ENCODE measurements around the gene PXDN. TPM values are rescaled to one million over a fixed set of nuclear protein-coding genes. Genes with fewer than 3 reads are reported as not detected.
"Not testable (repeated sequence)": the region's sequence is repeated elsewhere in the genome, so short reads cannot be mapped to it uniquely, and the experiment has no call there.

Gene PXDN
- total RNA-seq, 2 donors from 2014 or later: 34.8 to 46.0 TPM

DNA sequence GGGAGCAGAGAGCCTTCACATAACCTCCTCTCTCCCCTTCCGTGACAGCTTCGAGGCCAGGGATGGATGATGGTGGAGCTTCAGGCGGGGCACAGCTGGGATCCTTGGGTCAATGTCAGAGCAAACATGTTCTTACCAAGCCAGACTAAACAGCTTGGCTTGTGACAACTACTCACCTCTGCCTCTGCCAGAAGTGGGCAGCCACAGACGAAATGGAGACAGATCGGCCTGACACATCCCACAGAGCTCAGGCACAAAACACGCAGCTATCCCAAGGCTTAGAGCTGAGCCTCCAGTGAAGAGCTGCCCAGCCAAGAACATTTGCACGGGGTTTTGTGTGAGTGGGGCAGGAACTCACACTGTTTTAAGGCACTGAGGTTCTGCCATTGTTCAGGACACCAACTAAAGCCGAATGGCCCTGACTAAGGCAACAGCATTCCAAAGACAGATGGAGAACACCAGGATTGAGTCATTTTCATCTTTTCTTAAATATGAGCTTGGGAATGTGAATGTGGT is 12.8 kb downstream of the PXDN start:
- peak; percentile 34 to 63 for ATAC-seq
- intact Hi-C loops (cut with DNase I): no loop called here

DNA sequence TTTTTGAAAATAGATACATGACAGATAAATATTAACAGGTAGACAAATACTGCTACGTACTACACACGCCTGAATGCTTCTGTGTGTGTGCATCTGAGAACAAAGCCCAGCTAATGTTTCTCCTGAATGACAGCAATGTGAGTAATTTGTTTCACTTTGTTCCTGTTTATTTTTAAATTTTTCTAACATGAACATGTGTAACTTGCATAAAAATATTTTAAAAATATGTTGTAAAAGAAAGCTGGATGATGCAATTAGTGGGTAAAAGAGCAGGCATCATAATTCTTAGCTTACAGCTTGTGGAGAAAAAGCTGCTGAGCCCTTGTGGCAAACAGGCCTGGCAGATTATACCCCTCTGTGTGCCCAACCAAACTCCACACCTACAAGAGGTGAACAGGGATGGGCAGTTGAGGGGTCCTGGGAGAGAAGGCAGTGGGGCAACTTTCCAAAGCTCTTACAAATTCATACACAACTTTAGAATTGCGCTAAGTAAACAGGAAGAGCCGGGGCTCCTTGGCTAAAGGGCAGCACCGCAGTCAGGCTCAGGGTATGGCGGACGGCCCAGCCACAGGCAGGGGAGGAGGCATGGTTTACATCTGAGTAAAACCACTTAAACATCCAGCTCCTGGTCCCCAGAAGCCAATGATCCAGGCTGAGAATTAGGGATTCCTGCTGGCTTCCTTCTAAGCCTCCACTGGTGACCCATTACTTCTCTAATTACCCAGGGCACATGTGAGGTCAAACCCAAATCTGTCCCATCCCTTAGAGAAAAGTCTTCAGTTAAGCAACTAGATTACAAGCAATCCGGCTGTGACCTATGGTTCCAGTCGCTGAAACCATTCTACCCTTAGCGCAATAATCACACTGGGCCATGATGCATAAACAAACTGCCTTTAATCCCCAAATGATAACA is 14.0 kb downstream of the PXDN start:
- ATAC-seq (peak; percentile 52 to 71), DNase-seq (no peak)
- intact Hi-C loops (cut with DNase I): no loop called here

More for the DNA sequence above, 12.8 kb downstream of the PXDN start:
- DNase-seq: peak; percentile 15

DNA sequence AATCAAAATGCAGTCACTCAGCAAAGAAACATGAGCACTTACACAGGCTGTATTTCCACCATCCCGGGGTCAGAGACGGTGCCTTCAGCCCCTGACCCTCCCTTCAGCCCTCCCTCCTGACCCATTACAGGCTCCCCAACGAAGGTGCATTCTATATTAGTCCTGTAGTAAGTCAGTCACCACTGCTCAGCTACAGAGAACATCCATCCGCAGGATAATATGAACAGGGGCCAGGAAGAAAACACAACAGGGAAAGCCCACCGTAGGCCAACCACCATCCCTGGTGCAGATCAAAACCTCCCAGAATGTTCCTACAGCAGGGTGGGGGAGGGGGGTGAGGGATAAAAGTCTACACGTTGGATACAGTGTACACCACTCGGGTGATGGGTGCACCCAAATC is 15.1 kb downstream of the PXDN start:
- intact Hi-C loops (cut with DNase I): no loop called here
- no peak for ATAC-seq
- DNase-seq: no peak

GRCh38 chr2:1728821-1729220 is 15.5 kb downstream of the PXDN start:
- intact Hi-C loops (cut with DNase I): no loop called here
- peak in 1 of 2 donors; percentile 19 for ATAC-seq
- DNase-seq: peak; percentile 28

DNA sequence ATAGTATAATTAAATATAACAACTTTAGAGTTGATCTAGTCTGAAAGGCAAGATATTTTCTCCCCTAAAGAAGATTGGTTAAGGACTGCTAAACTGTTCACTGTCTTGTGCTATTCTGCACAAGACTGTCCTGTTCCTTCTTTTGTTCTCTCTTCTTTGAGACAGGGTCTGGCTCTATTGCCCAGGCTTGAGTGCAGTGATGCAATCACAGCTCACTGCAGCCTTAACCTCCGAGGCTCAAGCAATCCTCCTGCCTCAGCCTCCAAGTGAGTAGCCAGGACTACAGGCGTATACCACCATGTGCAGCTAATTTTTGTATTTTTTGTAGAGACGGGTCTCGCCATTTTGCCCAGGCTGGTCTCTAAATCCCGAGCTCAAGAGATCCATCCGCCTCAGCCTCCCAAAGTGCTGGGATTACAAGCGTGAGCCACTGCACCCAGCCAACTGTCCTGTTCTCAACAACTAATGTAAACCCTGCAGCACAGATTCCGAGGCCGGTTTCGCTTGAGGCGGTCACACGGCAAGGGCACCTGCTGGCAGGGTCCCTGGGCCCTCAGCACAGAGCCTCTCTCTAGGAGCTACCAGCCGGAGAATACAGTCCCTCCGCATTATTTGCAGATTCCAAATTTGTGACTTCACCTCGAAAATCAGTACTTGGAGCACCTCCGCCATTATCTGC is 16.4 kb downstream of the PXDN start:
- intact Hi-C loops (cut with DNase I): no loop called here
- no peak for DNase-seq
- ATAC-seq: no peak

DNA sequence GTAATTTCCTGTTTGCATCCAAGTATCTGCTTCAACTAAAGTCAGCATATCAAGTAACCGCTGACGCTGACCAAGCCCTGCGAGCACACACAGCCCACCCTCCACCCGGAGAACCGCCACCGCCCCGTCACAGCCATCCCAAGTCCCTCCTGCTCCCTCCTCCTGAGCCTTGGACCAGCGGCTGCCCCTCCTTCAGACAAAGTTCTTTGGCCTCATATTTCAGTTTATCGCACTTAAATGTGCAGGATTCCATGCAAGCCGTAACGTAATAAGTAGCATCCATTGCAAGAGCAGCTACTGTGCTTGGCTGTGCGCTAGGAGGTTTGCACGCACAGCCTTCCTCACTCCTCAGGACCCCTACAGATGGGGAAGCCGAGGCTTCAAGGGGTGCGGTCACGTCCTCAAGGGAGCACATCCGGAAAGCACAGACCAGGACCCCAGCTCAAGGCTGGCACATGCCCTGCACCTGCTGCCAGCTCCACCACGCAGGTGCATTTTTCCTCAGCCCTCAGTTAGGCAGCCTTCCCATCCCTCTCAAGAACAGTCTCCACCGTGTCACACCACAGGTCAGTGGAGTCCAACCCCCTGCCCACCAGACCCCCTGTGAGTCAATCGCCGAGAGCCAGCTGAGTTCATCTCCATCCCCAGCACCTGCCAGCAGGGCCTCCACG is 17.1 kb downstream of the PXDN start:
- intact Hi-C loops (cut with DNase I): no loop called here
- ATAC-seq (no peak), DNase-seq (peak; percentile 32)

DNA sequence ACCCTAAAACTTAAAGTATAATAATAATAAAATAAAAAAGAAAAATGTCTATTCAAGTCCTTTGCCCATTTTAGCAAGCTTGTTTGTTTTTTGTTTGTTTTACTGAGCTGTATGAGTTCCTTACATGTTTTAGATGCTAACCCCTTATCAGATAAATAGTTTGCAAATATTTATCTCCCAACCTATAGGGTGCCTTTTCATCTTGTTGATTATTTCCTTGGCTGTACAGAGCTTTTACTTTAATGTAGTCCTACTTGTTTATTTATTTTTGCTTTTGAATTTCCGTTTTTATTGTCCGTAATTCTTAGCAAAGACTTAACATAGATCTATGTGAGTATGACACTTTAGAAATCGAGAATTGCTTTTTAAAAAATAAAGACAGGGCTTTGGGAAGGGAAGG is 17.8 kb downstream of the PXDN start:
- intact Hi-C loops (cut with DNase I): no loop called here
- ATAC-seq: no peak
- no peak for DNase-seq

- DNase-seq; ATAC-seq; intact Hi-C loops (cut with DNase I): not testable (repeated sequence)
Measured at GRCh38 chr2:1724351-1724750, 20.0 kb downstream of the PXDN start.

- DNase-seq (no peak), ATAC-seq (no peak)
- intact Hi-C loops (cut with DNase I): no loop called here
Measured at GRCh38 chr2:1723397-1724042, 20.8 kb downstream of the PXDN start.

GRCh38 chr2:1722692-1723091 is 21.6 kb downstream of the PXDN start:
- DNase-seq (no peak), ATAC-seq (no peak)
- intact Hi-C loops (cut with DNase I): no loop called here

DNA sequence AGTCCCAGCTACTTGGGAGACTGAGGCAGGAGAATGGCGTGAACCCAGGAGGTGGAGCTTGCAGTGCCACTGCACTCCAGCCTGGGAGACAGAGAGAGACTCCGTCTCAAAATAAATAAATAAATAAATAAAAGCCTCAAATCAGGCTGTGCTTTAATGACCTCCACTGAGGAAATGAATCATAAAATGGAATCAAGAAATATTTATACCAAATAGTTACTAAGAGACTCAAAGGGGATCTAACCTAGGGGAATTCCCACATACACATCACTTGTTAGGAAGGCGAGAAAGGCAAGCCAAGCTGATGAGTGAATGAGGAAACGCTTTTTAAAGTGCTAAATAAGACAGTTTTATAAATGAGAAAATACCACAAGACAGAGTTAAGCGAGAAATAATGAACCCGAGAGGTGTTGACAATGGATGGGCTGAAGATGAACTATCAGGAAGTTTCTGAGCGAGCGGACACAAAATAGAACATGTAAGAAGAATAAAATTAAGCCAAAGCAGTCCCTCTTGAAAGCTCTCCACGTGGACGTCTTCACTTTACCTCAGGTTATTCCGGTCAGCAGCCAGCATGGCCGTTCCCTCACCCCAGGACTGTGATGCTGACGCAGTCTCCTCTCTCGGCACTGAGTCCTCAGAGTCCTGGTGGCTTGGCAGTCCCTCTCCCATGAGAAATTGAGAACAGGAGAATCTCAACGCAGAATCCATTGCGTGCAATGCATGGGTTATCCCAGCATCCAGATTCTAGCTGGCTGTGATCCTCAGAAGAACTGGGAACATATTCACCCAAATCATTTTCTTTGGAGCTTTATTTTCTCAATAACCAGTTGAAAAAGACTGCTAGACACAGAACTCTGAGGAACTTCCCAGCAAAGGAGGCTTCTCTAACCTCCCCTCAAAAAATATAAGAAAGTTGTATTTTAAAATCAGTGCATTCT is 22.3 kb downstream of the PXDN start:
- ATAC-seq: peak; percentile 41 to 70

GRCh38 chr2:1718339-1719220 is 25.7 kb downstream of the PXDN start:
- intact Hi-C loops (cut with DNase I): no loop called here
- DNase-seq: no peak
- ATAC-seq: no peak

More for the DNA sequence above, 22.3 kb downstream of the PXDN start:
- intact Hi-C loops (cut with DNase I): no loop called here
- no peak for DNase-seq

- intact Hi-C loops (cut with DNase I): no loop called here
- DNase-seq: peak; percentile 72
- ATAC-seq: peak; percentile 45 to 58
Measured at GRCh38 chr2:1717113-1717512, 27.2 kb downstream of the PXDN start.

DNA sequence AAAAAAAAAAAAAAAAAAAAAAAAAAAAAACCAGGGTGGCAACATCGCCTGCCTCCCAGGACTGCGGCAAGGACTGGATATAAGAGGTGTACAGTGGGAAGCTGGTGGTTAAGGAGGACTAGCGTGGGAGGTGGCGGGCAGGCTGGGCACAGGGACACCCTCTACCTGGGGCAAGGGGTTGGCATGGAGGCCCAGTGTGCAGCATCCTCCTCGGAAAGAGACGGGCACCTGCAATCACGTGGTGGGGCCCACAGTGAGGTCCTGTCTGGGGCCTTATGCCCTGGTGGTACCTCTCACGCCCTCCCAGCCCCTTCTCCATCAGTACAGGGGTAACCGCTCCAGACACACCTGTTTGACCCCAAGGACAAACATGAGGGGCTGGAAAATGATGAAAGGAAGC is 27.9 kb downstream of the PXDN start:
- ATAC-seq: no peak
- intact Hi-C loops (cut with DNase I): no loop called here
- no peak for DNase-seq

GRCh38 chr2:1716014-1716305 is 28.4 kb downstream of the PXDN start:
- DNase-seq; intact Hi-C loops (cut with DNase I); ATAC-seq: not testable (repeated sequence)

GRCh38 chr2:1715184-1716013 is 28.9 kb downstream of the PXDN start:
- DNase-seq: no peak

More at GRCh38 chr2:1715184-1716013, 28.9 kb downstream of the PXDN start:
- peak in 1 of 2 donors; percentile 10 for ATAC-seq
- intact Hi-C loops (cut with DNase I): no loop called here
